ENCODE results near the gene CFAP65. TPM values are rescaled to one million over a fixed set of nuclear protein-coding genes. Genes with fewer than 3 reads are reported as not detected.

The CFAP65 gene
- polyA plus RNA-seq, 3 donors: not detected

DNA sequence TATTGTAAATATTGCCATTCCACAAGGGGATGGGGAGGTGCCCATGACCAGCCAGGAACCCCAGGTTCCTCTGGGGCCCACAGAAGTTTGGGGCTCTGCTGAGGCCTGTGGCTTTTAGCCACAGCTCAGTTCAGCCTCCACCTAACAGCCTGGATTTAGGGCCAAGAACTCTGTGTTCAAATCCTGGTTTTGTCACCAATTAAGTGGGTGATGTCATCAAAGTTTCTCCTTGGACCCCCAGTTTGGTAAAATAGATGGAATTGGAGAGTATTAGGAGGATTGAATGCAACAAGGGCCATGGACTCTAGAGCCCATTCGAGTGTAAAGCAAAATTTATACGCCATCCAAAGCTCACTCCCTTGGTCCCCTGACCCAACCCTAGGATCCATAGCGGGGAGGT, 53.2 kb downstream of the CFAP65 start:
- DNase-seq: no peak
- Mint-ChIP-seq H3K4me1 (peaks cover 4% of the 10 kb centered on the region), H3K4me3 (peak overlapping the region in 1 of 2 donors; percentile 39), H3K36me3 (peaks cover 0 to 2% of the 10 kb centered on the region in 2 donors), H3K27me3 (ENCODE audit: low read depth in 3 of 3) (peaks cover 90 to 99% (median 91%) of the 10 kb centered on the region in 3 donors), H3K27ac (no peak overlapping the region), H3K9me3 (peaks cover 0 to 27% (median 5%) of the 10 kb centered on the region in 7 donors)
- no CpG with 5 or more reads among the region's 3 CpGs for WGBS (ENCODE audit: insufficient coverage)
- peaks cover 0 to 4% of the 10 kb centered on the region in 2 donors for H3K4me1 ChIP-seq (ENCODE audit: control insufficient read depth in 1 of 2, insufficient read depth in 2 of 2, low read length in 2 of 2)
- H3K27me3 ChIP-seq (ENCODE audit: control insufficient read depth in 2 of 2, insufficient read depth in 2 of 2, low read length in 2 of 2): peaks cover 83 to 97% of the 10 kb centered on the region in 2 donors
- H3K27ac ChIP-seq (ENCODE audit: low read depth in 1 of 2, low read length in 2 of 2): no peak overlapping the region
- intact Hi-C loops (cut with micrococcal nuclease): no loop called here
- H3K79me2 ChIP-seq (ENCODE audit: insufficient read depth, low read length): no peaks in the 10 kb centered on the region
- H2AFZ ChIP-seq (ENCODE audit: insufficient read depth, low read depth, low read length, poor library complexity, severe bottlenecking): no peak overlapping the region
- no peaks in the 10 kb centered on the region for H4K20me1 ChIP-seq (ENCODE audit: insufficient read depth, low read length)
- H3K9ac ChIP-seq (ENCODE audit: insufficient read depth, low read length, poor library complexity, severe bottlenecking): no peak overlapping the region
- H3K9me3 ChIP-seq (replicated peaks in 1 of 2; ENCODE audit: control insufficient read depth in 1 of 2, insufficient read depth in 1 of 2, low read length in 2 of 2): peaks cover 5 to 32% of the 10 kb centered on the region in 2 donors
- H3K4me3 ChIP-seq (replicated peaks in 1 of 3; ENCODE audit: low read depth in 2 of 3, low read length in 3 of 3): no peak overlapping the region
- TF ChIP-seq, protein P1, sequence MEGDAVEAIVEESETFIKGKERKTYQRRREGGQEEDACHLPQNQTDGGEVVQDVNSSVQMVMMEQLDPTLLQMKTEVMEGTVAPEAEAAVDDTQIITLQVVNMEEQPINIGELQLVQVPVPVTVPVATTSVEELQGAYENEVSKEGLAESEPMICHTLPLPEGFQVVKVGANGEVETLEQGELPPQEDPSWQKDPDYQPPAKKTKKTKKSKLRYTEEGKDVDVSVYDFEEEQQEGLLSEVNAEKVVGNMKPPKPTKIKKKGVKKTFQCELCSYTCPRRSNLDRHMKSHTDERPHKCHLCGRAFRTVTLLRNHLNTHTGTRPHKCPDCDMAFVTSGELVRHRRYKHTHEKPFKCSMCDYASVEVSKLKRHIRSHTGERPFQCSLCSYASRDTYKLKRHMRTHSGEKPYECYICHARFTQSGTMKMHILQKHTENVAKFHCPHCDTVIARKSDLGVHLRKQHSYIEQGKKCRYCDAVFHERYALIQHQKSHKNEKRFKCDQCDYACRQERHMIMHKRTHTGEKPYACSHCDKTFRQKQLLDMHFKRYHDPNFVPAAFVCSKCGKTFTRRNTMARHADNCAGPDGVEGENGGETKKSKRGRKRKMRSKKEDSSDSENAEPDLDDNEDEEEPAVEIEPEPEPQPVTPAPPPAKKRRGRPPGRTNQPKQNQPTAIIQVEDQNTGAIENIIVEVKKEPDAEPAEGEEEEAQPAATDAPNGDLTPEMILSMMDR (IDR thresholded peaks at IDR 0.05): no peak
- no peak overlapping the region for H3K4me2 ChIP-seq (replicated peaks; ENCODE audit: extremely low read depth, low read length, poor library complexity, severe bottlenecking)
- H3K36me3 ChIP-seq (replicated peaks in 1 of 2; ENCODE audit: control insufficient read depth in 1 of 2, insufficient read depth in 2 of 2, low read length in 2 of 2): no peaks in the 10 kb centered on the region

DNA sequence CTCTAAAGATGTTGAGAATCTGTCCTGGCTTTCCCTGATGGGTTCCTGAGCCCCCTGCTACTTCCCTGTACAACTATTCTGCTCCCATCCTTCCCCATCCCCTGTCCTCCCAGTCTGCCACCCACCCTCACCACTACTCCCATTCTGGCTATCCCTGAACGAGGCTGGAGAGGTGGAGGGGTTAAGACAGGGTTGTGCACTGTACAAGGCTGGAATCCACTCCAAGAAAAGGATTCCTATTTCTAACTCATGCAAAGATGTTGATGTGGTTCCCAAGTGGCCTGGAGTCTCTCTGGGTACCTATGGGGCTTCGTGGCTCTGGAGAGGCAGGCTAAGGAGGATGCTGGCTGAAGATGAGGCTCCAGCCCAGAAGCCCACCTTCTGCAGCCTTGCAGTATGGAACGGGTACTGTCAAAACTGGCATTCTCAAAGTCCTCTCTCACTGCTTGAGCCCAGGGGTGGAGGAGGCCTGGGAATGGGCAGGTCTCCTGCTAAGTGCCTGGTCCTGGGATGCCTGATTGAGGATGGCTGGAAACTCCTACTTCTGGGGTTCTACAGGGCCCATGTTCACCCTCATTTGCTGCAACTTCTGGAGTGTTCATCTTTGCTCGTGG, 55.1 kb downstream of the CFAP65 start:
- TF ChIP-seq, protein P1 (IDR thresholded peaks at IDR 0.05): no peak
- H3K36me3 Mint-ChIP-seq: peaks cover 0 to 3% of the 10 kb centered on the region in 2 donors
- peak overlapping the region in 1 of 7 donors; percentile 33 for H3K27ac Mint-ChIP-seq
- peaks cover 0 to 25% (median 4%) of the 10 kb centered on the region in 7 donors for H3K9me3 Mint-ChIP-seq
- intact Hi-C loops (cut with micrococcal nuclease): no loop called here
- peak overlapping the region in 1 of 2 donors; percentile 63 for H3K4me3 Mint-ChIP-seq
- no peak overlapping the region for H3K4me2 ChIP-seq (replicated peaks; ENCODE audit: extremely low read depth, low read length, poor library complexity, severe bottlenecking)
- no peaks in the 10 kb centered on the region for H3K36me3 ChIP-seq (replicated peaks in 1 of 2; ENCODE audit: control insufficient read depth in 1 of 2, insufficient read depth in 2 of 2, low read length in 2 of 2)
- H3K27ac ChIP-seq (ENCODE audit: low read depth in 1 of 2, low read length in 2 of 2): no peak overlapping the region
- H3K4me1 ChIP-seq (ENCODE audit: control insufficient read depth in 1 of 2, insufficient read depth in 2 of 2, low read length in 2 of 2): peaks cover 5 to 14% of the 10 kb centered on the region in 2 donors
- peaks cover 0 to 27% of the 10 kb centered on the region in 2 donors for H3K9me3 ChIP-seq (replicated peaks in 1 of 2; ENCODE audit: control insufficient read depth in 1 of 2, insufficient read depth in 1 of 2, low read length in 2 of 2)
- H3K4me3 ChIP-seq (replicated peaks in 1 of 3; ENCODE audit: low read depth in 2 of 3, low read length in 3 of 3): no peak overlapping the region
- no peak overlapping the region for H2AFZ ChIP-seq (ENCODE audit: insufficient read depth, low read depth, low read length, poor library complexity, severe bottlenecking)
- DNase-seq: no peak
- 74% methylated on average over 3 of the region's 4 CpGs for whole genome bisulfite sequencing (ENCODE audit: insufficient coverage)
- H3K79me2 ChIP-seq (ENCODE audit: insufficient read depth, low read length): no peaks in the 10 kb centered on the region
- H3K4me1 Mint-ChIP-seq: peaks cover 12% of the 10 kb centered on the region
- peaks cover 88 to 98% (median 89%) of the 10 kb centered on the region in 3 donors for H3K27me3 Mint-ChIP-seq (ENCODE audit: low read depth in 3 of 3)
- H3K9ac ChIP-seq (ENCODE audit: insufficient read depth, low read length, poor library complexity, severe bottlenecking): no peak overlapping the region
- H4K20me1 ChIP-seq (ENCODE audit: insufficient read depth, low read length): no peaks in the 10 kb centered on the region
- peaks cover 79 to 94% of the 10 kb centered on the region in 2 donors for H3K27me3 ChIP-seq (ENCODE audit: control insufficient read depth in 2 of 2, insufficient read depth in 2 of 2, low read length in 2 of 2)
